Heart left ventricle (tissue), 16 donors: ENCODE results near the gene HAUS8. TPM values are rescaled to one million over a fixed set of nuclear protein-coding genes. Genes with fewer than 3 reads are reported as not detected.

Source experiments
- ATAC-seq, 4 donors: fragments of 200-7000 bp; cut with Tn5 transposase; one replicate each; pipeline ENCODE4 v1.9.1; 2020 to 2022; ENCODE audit warnings: moderate library complexity in 4 of 4, mild to moderate bottlenecking in 3 of 4, moderate number of reproducible peaks in 1 of 4
- DNase-seq, 5 donors: peaks; one replicate each; pipeline ENCODE4 v3.0.0-alpha.2; 2020
- H3K27ac ChIP-seq, 12 donors: fragments of 200-600 bp; sonication (generic) in 4 of 12; one replicate each; pipeline versions ENCODE4 v1.5.0 to v1.8.0; 2016 to 2022; ENCODE audit warnings: mild to moderate bottlenecking in 2 of 12
- H3K27me3 ChIP-seq, 9 donors: fragments of 200-600 bp; sonication (generic) in 2 of 9; one replicate each; pipeline versions ENCODE4 v1.5.1 to v1.8.0; 2016 to 2022; ENCODE audit warnings: mild to moderate bottlenecking in 3 of 9
- H3K36me3 ChIP-seq, 9 donors: fragments of 200-600 bp; sonication (generic) in 2 of 9; one replicate each; pipeline versions ENCODE4 v1.5.0 to v1.8.0; 2018 to 2022; ENCODE audit warnings: mild to moderate bottlenecking in 2 of 9
- H3K4me1 ChIP-seq, 12 donors: fragments of 200-600 bp; sonication (generic) in 4 of 12; one replicate each; pipeline versions ENCODE4 v1.5.0 to v1.8.0; 2016 to 2022; ENCODE audit warnings: mild to moderate bottlenecking in 3 of 12
- H3K4me3 ChIP-seq, 12 donors: fragments of 200-600 bp; sonication (generic) in 4 of 12; one replicate each; pipeline versions ENCODE4 v1.5.0 to v1.8.0; 2017 to 2022; ENCODE audit warnings: mild to moderate bottlenecking in 9 of 12, moderate library complexity in 4 of 12
- H3K9me3 ChIP-seq, 12 donors: fragments of 200-600 bp; sonication (generic) in 4 of 12; one replicate each; pipeline versions ENCODE4 v1.5.0 to v1.8.0; 2016 to 2022; ENCODE audit warnings: mild to moderate bottlenecking in 1 of 12
- POLR2A ChIP-seq, 2 donors: fragments of 450-650 bp; IDR thresholded peaks; one replicate each; pipeline ENCODE4 v1.6.1; 2017; ENCODE audit warnings: antibody characterized with exemption in 2 of 2, mild to moderate bottlenecking in 2 of 2, moderate library complexity in 2 of 2
- WGBS, 4 donors: extraction: QIAGEN DNeasy Blood & Tissue Kit in 2 of 4; methylation state at CpG; one replicate each; pipeline versions ENCODE4 v1.1.5 to v1.1.7; 2013 to 2018; 5-methylcytosine and 5-hydroxymethylcytosine counted together
- intact Hi-C, 10 donors: fragments of 100-400 bp; cut with DNase I; formaldehyde crosslinking; loops; one replicate each; pipeline versions ENCODE4 v1.11.1 to v1.14.2; 2022
- polyA plus RNA-seq, 2 donors: library from polyadenylated mRNA; stranded (reverse); fragments of 200-250 nt; gene quantifications; one replicate each; pipeline ENCODE4 v1.2.3, GENCODE V29; 2013
- total RNA-seq, 9 donors: library from RNA; depleted of rRNA in 2 of 9; stranded (reverse); fragments of >200 nt in 2 of 9; fragmentation: NEBNext Ultra II Directional in 3 of 9; extraction: Animal tissue kit (Norgen Biotek cat#: 25700) in 3 of 9; gene quantifications; one replicate each; pipeline versions ENCODE4 v1.1.0 to v1.2.4, GENCODE V29; 2016 to 2023
- TF ChIP-seq, protein P1 (sequence below), 12 donors: fragments of 200-600 bp; sonication (generic) in 4 of 12; IDR thresholded peaks; one replicate each; pipeline versions ENCODE4 v1.5.0 to v1.8.0; 2018 to 2022; ENCODE audit warnings: antibody characterized with exemption in 12 of 12, mild to moderate bottlenecking in 5 of 12
- donor health status: ischemic (EF 13 %, LVEDD 7.1; RV severe dilation, severe dysfunction).
- donor health status: healthy with polysubstance abuse.
- donor health status: DM: no; HTN: yes; CAD: no.
- donor health status: DM: no; HTN: no; CAD: no.
- donor health status: ischemic (EF 25% LVEDD 6.9; RV normal size, moderate dysfunction).
- donor health status: ischemic (EF 25% LVEDD 5.7; RV mildly dilated, moderate dysfunction).
- donor health status: healthy.
- donor health status: DM: yes; HTN: yes; CAD: no.
- donor health status: ischemic (EF 35%, LVEDD 5.7; RV mildly dilated, moderate dysfunction).
- donor health status: nonischemic (EF 11% LVEDD 7.7; RV severe dilation, severe dysfunction).
- donor health status: DM: yes; HTN: yes; CAD: no.
- donor health status: PGD.
- donor health status: ischemic (EF 29% LVEDD 5.4; RV normal size, mild dysfunction).
- donor health status: nonischemic (EF 23%, LVEDD 6.1; RV moderate dilation, normal function).

The HAUS8 gene
- total and polyA plus RNA-seq, 11 donors, result 2.1 to 9.2 (median 4.7) TPM

DNA sequence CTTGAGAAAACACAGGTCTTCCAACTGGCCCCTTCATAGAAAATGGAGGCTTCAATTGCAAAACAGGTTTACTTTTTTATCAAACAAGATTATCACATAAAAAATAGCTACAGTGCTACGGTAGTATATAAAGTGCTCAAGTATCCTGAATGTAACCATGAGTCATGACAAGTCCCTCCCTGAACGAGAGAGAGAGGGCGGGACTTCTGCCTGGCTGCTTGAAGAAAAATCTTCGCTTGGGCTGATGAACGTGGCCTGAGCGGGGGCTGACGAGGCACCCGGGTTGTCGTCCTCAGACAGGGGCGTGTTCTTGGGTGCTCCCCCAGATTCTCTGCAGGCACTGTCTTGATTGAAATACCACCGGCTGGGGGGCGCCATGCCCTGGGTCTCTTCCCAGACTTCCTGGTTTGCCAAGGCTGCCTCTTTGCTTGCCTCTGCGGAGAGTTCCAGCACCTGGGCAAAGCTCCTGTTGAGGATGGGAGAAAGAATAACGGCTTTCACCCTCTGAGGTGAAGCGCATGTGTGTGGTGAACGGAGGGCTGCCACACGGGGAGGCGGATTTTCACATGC, 25.5 kb downstream of the HAUS8 start:
- intact Hi-C loops, result loop anchor here in 5 of 10 donors (2.0 to 10.0 kb wide), 5 partner anchors 217 to 335 kb away; partner anchors contain the start of gene NWD1 (in 2 of the 5)
- Histone ChIP-seq H3K4me3 (no peak overlapping the region), H3K27me3 (no peaks in the 10 kb centered on the region), H3K27ac (no peak overlapping the region), H3K36me3 (peaks cover 0 to 56% (median 37%) of the 10 kb centered on the region in 9 donors), H3K9me3 (no peaks in the 10 kb centered on the region), H3K4me1 (no peaks in the 10 kb centered on the region)
- ATAC-seq (no peak), DNase-seq (no peak)
- WGBS, 4 donors, result 85 to 91% (median 88%) methylated on average over 18 of the region's 18 CpGs
- TF ChIP-seq, protein P1, sequence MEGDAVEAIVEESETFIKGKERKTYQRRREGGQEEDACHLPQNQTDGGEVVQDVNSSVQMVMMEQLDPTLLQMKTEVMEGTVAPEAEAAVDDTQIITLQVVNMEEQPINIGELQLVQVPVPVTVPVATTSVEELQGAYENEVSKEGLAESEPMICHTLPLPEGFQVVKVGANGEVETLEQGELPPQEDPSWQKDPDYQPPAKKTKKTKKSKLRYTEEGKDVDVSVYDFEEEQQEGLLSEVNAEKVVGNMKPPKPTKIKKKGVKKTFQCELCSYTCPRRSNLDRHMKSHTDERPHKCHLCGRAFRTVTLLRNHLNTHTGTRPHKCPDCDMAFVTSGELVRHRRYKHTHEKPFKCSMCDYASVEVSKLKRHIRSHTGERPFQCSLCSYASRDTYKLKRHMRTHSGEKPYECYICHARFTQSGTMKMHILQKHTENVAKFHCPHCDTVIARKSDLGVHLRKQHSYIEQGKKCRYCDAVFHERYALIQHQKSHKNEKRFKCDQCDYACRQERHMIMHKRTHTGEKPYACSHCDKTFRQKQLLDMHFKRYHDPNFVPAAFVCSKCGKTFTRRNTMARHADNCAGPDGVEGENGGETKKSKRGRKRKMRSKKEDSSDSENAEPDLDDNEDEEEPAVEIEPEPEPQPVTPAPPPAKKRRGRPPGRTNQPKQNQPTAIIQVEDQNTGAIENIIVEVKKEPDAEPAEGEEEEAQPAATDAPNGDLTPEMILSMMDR (IDR thresholded peaks at IDR 0.05), result no peak
- no peak for TF ChIP-seq POLR2A (IDR thresholded peaks at IDR 0.05)

- 82 to 90% (median 84%) methylated on average over 14 to 16 of the region's 16 CpGs for WGBS, 4 donors
- TF ChIP-seq POLR2A (IDR thresholded peaks at IDR 0.05), result no peak
- TF ChIP-seq, protein P1 (IDR thresholded peaks at IDR 0.05), result no peak
- Histone ChIP-seq H3K27me3 (no peaks in the 10 kb centered on the region), H3K36me3 (peaks cover 0 to 48% (median 34%) of the 10 kb centered on the region in 9 donors), H3K4me3 (no peak overlapping the region), H3K9me3 (no peaks in the 10 kb centered on the region), H3K4me1 (no peaks in the 10 kb centered on the region), H3K27ac (no peak overlapping the region)
- intact Hi-C loops, result loop anchor here in 1 of 10 donors (5.0 kb wide), 1 partner anchor 217 kb away; no protein-coding TSS in a partner anchor
- no peak for DNase-seq
- no peak for ATAC-seq
Observed at GRCh38 chr19:17048885-17049453, 26.3 kb downstream of the HAUS8 start.

- H3K36me3 ChIP-seq, result peaks cover 0 to 28% (median 16%) of the 10 kb centered on the region in 9 donors
- H3K4me3 ChIP-seq, result no peak overlapping the region
- H3K9me3 ChIP-seq, result no peaks in the 10 kb centered on the region
- intact Hi-C loops, result loop anchor here in 1 of 10 donors (5.0 kb wide), 1 partner anchor 214 kb away; no protein-coding TSS in a partner anchor
- 80 to 100% (median 86%) methylated on average over 4 to 5 of the region's 5 CpGs for WGBS, 4 donors
- no peak for ATAC-seq
- DNase-seq, result no peak
- TF ChIP-seq POLR2A (IDR thresholded peaks at IDR 0.05), result no peak
- TF ChIP-seq, protein P1 (IDR thresholded peaks at IDR 0.05), result no peak
- H3K27ac ChIP-seq, result no peak overlapping the region
- H3K27me3 ChIP-seq, result no peaks in the 10 kb centered on the region
- peaks cover 0 to 13% (median 0%) of the 10 kb centered on the region in 12 donors for H3K4me1 ChIP-seq
Observed at GRCh38 chr19:17045907-17046502, 29.2 kb downstream of the HAUS8 start.

- 63 to 76% (median 70%) methylated on average over 7 of the region's 7 CpGs for WGBS, 4 donors
- TF ChIP-seq POLR2A (IDR thresholded peaks at IDR 0.05), result no peak
- TF ChIP-seq, protein P1 (IDR thresholded peaks at IDR 0.05), result no peak
- DNase-seq (no peak), ATAC-seq (no peak)
- Histone ChIP-seq H3K4me1 (peaks cover 0 to 13% (median 0%) of the 10 kb centered on the region in 12 donors), H3K9me3 (no peaks in the 10 kb centered on the region), H3K27ac (no peak overlapping the region), H3K36me3 (peaks cover 0 to 6% (median 0%) of the 10 kb centered on the region in 9 donors), H3K4me3 (no peak overlapping the region), H3K27me3 (no peaks in the 10 kb centered on the region)
- intact Hi-C loops, result loop anchor here in 1 of 10 donors (5.0 kb wide), 1 partner anchor 146 kb away; no protein-coding TSS in a partner anchor
Observed at GRCh38 chr19:17043744-17044143, 31.5 kb downstream of the HAUS8 start.
